ENCODE measurements around the gene PSMA7.
"Not testable (repeated sequence)": the region's sequence is repeated elsewhere in the genome, so short reads cannot be mapped to it uniquely, and the experiment has no call there.

PSMA7 gene

DNA sequence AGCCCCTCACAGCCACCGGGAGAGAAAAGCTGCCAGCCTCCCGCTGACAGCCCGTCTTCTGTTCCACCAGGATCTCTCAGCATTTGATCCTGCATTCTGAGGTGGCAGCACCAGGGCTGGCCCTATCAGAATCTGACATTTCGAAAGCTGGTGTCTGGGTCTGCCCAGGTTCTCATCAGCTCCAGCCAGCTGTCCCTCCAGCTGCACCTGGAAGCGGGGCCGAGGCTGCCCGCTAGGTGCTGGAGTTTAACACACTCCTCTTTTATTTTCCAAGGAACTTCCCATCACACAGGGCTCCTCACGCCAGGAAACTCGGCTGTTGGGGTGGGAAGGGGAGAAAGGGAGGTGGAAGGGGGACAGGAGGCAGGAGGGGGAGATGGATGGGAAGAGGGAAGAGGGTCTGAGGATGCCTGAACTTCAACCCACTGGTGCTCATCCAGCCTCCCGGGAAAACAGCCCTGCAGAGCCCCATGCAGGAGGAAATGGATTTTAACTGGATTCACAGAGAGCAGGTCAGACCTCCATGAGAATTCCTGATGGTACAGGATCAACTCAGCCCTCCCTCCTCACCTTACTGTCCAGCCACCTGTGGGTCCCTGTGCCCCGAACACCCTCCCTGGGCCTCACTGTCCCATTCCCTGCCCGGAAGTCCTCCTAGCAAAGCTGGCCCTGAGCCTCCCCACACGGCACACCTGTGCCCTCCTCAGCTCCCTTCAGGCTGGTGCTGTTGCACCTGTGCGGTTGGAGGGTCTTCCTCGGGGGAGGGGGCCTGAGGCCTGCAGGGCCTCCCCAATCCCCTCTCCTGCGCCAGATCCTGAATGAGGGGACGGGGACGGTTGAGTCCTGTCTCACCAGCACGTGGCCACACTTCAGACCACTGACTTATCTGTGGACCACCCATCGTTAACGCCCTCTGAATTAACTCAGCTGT, 24.8 kb downstream of the PSMA7 start:
- no peak for DNase-seq

DNA sequence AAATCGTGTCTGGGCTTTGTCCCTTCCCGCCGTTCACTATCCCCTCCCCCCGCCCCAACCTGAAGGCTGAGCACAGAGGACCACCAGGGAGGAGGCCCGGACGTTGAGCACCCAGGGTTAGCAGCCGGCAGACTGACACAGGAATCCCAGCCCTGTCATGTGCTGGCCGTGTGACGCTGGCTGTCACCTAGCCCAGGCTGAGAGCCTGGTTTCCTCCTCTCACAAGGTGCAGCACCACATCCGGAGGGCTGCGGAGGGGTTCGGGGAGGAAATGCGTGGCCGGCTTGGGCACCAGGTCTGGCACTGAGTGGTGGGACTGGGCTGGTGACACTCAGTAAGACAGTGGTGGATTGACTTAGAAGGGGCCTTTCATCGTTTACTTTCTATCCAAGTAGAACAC, 25.5 kb downstream of the PSMA7 start:
- peak; percentile 65 for DNase-seq

GRCh38 chr20:62117362-62117646, 25.9 kb downstream of the PSMA7 start:
- DNase-seq: no peak

- DNase-seq: no peak
These were observed 26.4 kb downstream of the PSMA7 start for GRCh38 chr20:62116558-62117361.

GRCh38 chr20:62115800-62116407, 27.3 kb downstream of the PSMA7 start:
- not testable (repeated sequence) for DNase-seq

- DNase-seq: no peak
These were observed 28.3 kb downstream of the PSMA7 start for GRCh38 chr20:62114894-62115293.

DNA sequence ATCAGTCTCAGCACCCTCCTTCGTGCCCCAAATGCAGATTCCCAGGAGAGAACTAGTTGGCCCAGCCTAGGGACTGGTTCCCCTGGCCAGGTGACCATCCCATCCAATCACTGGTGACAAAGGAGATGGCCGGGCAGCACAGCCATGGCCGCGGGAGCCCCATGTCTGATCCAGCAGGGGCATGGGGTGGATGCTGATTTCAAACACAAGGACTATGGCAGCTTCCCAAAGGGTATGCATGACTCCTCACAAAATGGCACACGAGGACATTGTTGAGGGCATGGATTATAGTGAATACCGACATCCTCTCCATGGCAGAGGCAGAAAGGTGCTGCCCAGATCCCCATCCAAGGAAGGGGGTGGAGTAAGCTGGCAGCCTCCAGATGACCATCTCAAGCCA, 30.8 kb downstream of the PSMA7 start:
- DNase-seq: no peak

DNA sequence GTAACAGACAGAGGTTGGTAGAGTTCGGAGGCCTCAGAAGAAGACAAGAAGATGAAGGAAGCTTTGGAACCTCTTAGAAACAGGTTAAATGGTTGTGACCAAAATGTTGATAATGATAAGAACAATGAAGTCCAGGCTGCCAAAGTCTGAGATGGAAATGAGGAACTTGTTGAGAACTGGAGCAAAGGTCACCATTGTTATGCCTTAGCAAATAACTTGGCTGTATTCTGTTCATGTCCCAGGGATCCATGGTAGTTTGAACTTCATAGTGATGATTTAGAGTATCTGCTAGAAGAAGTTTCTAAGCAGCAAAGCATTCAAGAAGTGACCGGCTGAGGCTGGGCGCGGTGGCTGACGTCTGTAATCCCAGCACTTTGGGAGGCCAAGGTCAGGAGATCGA, 32.0 kb downstream of the PSMA7 start:
- no peak for DNase-seq

GRCh38 chr20:62105592-62105991, 37.6 kb downstream of the PSMA7 start:
- DNase-seq: no peak

DNA sequence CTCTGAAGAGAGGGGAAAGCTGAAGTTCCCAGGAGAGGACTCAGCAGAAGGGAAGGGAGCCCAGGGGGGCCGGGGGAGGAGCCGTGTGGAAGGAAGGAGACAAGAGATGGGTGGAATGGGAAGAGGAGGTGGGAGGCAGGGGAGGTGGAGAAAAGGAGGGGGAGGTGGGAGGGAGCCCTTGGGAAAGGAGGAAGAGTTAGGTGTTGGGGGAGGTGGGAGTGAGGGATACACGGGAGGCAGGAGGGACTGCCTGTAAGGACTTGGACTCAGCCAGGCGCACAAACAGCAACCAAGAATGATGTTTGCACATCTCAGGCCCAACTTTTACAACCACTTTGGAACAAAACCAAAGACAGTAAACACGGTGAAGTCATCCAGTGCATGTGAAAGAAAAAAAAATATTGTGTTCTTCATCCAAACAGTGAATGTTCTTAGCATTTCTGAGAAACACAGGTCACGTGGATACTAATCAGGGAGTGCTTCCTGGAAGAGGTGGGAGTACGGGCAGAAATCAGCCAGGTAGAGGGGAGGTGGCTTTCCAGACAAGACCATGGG, 38.3 kb downstream of the PSMA7 start:
- DNase-seq: no peak

GRCh38 chr20:62104234-62104789, 38.9 kb downstream of the PSMA7 start:
- no peak for DNase-seq

DNA sequence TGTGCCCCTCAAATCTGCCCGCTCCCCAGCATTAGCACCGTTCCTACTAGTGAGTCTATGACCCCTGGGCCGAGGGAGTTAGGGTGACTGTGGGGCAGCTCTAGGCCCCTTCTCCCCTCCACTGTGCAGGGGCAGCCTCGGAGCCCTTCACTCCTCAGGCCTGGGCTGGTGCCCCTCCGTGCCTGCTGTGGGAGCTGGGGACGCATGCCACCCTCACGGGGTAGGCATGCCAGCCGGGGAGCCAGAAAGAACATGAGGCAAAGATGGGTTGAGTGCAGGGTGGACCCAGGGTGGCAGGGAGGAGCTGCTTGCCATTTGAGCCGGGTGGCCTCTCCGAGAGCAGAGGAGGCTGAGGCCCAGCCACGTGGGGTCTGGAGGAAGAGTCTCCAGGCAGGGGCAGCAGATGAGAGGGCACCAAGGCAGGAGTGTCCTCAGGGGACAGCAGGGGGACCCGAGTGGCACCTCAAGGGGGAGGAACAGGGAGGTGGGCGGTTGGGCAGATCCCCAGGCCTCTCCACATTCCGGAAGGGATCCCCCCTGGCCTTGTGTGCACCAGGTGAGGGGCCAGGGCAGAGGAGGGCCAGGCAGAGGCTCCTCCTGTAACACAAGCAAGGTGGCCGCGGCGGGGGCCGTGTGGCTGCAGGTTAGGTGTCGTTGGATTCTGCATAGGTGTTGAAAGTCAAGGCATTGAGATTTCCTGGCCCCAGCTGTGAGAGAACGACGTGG, 39.5 kb downstream of the PSMA7 start:
- no peak for DNase-seq

- no peak for DNase-seq
These were observed 42.1 kb downstream of the PSMA7 start for GRCh38 chr20:62101078-62101477.

DNA sequence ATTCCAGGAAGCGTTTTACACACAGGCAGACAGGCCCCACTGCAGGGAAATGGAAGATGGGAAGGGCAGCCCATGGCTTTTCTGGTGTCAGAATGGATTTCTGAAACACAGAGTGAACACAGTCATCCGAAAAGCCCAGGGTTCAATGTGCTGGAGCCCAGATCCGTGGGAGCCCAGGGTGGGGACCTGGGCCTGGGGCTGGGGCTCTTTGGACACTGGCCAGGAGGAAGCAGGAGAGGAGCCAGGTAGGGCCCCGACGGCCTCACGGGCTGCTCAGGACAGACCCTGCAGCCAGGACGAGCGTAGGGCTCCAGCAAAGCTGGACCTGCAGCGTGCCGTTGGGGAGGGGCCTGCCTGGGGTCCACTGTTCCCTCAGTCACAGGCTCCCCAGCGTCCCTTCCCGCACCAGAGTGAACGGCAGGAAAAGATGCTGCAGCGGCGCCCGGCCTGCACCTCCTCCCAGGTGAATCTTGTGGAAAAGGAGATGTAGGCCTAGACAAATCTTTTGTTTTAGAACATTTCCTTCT, 45.2 kb downstream of the PSMA7 start:
- DNase-seq: no peak

DNA sequence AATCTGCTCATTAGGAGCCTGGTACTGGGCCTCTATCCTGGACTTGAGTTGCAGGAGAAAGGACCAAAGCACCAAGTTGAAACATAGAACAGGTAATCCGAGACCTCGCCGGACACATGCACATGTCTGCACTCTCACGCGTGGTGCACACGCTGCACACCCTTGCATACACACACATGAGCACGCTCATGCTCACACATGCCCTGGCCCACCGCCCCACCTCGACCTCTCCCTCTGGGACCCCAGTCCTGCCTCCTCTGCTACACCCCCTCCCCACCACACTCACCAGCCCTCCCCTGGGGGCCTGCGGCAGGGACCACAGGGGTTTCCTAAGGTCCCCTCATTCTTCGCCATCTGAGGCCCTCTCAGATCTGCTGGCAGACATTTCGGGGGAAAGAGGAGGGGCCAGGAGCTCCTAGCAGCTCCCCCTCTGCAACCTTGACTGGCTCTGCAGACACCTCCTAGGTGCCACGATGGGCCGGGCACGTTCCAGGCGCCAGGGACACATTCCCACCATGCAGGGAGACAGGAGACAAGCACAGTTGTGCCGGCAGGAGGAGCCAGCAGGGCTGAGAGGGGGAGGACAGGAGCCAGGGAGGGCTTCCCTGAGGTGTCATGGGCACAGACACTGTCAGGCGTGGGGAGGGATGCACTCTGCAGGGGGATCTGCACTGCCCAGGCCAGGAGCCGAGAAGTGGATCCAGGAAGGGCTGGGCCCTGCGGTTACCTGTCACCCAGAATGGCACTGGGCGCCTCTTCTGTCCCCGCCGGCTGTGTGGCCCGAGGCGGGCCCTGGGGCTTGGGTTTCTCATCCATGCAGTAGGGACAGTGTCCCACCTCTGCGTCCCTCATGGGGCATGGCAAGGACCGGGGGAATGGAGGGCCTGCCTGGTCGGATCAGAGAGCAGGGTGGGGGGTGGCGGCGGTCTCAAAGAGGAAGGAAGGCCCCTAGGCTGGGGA, 46.5 kb downstream of the PSMA7 start:
- no peak for DNase-seq

- no peak for DNase-seq
These were observed 53.8 kb downstream of the PSMA7 start for GRCh38 chr20:62089393-62089792.

DNA sequence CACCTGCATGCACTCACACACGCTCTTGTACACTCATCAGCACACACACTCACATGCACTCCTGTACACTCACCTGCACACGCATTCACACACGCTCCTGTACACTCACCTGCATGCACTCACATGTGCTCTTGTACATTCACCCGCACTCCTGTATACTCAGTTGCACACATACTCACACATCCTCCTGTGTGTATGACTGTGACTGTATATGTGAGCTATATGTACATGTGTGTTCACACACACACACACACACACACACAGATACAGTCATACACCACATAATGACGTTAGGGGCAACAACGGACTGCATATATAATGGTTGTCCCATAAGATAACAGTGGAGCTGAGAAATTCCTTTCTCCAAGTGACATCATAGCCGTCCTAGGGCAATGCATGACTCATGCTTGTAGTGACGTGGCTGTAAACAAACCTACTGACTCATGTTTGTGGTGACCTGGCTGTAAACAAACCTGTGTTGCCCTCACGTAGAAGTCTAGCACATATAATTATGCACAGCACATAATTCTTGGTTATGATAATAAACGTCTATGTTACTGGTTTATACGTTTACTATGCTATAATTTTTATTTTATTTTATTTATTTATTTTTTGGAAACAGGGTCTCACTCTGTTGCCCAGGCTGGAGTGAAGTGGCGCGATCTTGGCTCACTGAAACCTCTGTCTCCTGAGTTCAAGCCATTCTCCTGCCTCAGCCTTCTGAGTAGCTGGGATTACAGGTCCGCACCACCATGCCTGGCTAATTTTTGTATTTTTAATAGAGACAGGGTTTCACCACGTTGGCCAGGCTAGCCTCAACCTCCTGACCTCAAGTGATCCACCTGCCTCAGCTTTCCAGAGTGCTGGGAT, 54.7 kb downstream of the PSMA7 start:
- DNase-seq: peak; percentile 6

DNA sequence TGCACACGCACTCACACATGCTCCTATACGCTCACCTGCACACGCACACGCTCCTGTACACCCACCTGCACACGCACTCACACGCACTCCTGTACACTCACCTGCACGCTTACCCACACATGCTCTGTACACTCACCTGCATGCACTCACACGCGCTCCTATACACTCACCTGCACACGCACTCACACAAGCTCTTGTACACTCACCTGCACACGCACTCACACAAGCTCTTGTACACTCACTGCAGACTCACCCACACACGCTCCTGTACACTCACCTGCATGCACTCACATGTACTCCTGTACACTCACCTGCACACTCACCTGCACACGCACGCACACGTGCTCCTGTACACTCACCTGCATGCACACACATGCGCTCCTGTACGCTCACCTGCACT, 55.6 kb downstream of the PSMA7 start:
- DNase-seq: no peak

- no peak for DNase-seq
These were observed 56.0 kb downstream of the PSMA7 start for GRCh38 chr20:62087227-62087626.

Data from activated naive CD4-positive, alpha-beta T cell treated with Interleukin-2 at 50 U/mL for 16 hours (primary cell).